ENCODE measurements around the gene GPAT2. TPM values are rescaled to one million over a fixed set of nuclear protein-coding genes. Genes with fewer than 3 reads are reported as not detected.
"Not testable (repeated sequence)": the region's sequence is repeated elsewhere in the genome, so short reads cannot be mapped to it uniquely, and the experiment has no call there.

The GPAT2 gene
- total and polyA plus RNA-seq, 2 of the 8 experiments (the other 6 are each of a cell fraction or from before 2014, with no cell fraction given) = 0.26 to 0.63 TPM

- H3K9me3 ChIP-seq (ENCODE audit: insufficient read depth in 2 of 2, low read depth in 1 of 2, low read length in 1 of 2); H3K18ac ChIP-seq (ENCODE audit: extremely low read depth, low read length); H3K79me2 ChIP-seq (ENCODE audit: control insufficient read depth in 1 of 2, insufficient read depth in 2 of 2, low read length in 2 of 2); H2BK15ac ChIP-seq (ENCODE audit: low read length); H2AFZ ChIP-seq (ENCODE audit: low read length); H4K91ac ChIP-seq (replicated peaks; ENCODE audit: insufficient read length, low read length); H3K23me2 ChIP-seq (ENCODE audit: low read depth, low read length); H4K5ac ChIP-seq (ENCODE audit: insufficient read length, low read depth, low read length); H3K4me3 ChIP-seq (ENCODE audit: extremely low read depth in 1 of 4, insufficient read depth in 2 of 4, low read depth in 3 of 4, low read length in 4 of 4); H4K8ac ChIP-seq (ENCODE audit: extremely low read depth, insufficient read depth, low read length); POLR2A ChIA-PET (ENCODE audit: partially characterized antibody); H2BK20ac ChIP-seq (ENCODE audit: low read length); H3K27ac ChIP-seq (ENCODE audit: low read depth, low read length); H3K4me1 ChIP-seq (replicated peaks in 1 of 4; ENCODE audit: control insufficient read depth in 3 of 4, insufficient read depth in 4 of 4, low read length in 3 of 4); H3K9ac ChIP-seq (replicated peaks in 1 of 4; ENCODE audit: extremely low read depth in 1 of 4, low read depth in 3 of 4, low read length in 3 of 4); H3K23ac ChIP-seq (ENCODE audit: insufficient read length); H2BK5ac ChIP-seq (ENCODE audit: low read depth, low read length); H4K20me1 ChIP-seq (replicated peaks in 1 of 2; ENCODE audit: control insufficient read depth in 1 of 2, insufficient read depth in 2 of 2, low read length in 2 of 2); H3K4ac ChIP-seq (replicated peaks; ENCODE audit: insufficient read length, low read depth, low read length); H2BK12ac ChIP-seq (ENCODE audit: low read depth, low read length); H3K27me3 ChIP-seq (replicated peaks in 1 of 4; ENCODE audit: control insufficient read depth in 3 of 4, extremely low read depth in 1 of 4, insufficient read depth in 3 of 4, low read length in 3 of 4); H2AK5ac ChIP-seq (ENCODE audit: low read depth, low read length); DNase-seq (ENCODE audit: low read depth in 1 of 2, low spot score in 2 of 2); H3K4me2 ChIP-seq (ENCODE audit: insufficient read depth in 1 of 2, low read depth in 2 of 2, low read length in 2 of 2); H3K14ac ChIP-seq (ENCODE audit: insufficient read length); FAIRE-seq; H3K36me3 ChIP-seq (ENCODE audit: control insufficient read depth in 2 of 4, insufficient read depth in 4 of 4, low read length in 3 of 4); H3K56ac ChIP-seq (replicated peaks; ENCODE audit: insufficient read length, low read depth, low read length); H2BK120ac ChIP-seq (replicated peaks; ENCODE audit: low read depth, low read length); H3K79me1 ChIP-seq (ENCODE audit: low read depth, low read length): not testable (repeated sequence)
- 87% methylated on average over 2 of the region's 2 CpGs; no CpG with 5 or more reads in 1 of the 2 experiments for WGBS, 2 experiments (ENCODE audit: extremely low coverage in 1 of 2, insufficient coverage in 1 of 2, insufficient read length in 1 of 2, insufficient replicate concordance in 2 of 2, low coverage in 1 of 2, low lambda C conversion rate in 2 of 2, missing lambda C conversion rate in 1 of 2)
- CTCF ChIA-PET (ENCODE audit: partially characterized antibody) = interaction anchor here (0.9 to 1.8 kb wide), 4 partner anchors 23 to 1523 kb away, joined by 4 to 5 read pairs (median 4); no protein-coding TSS in a partner anchor
Measured at GRCh38 chr2:96067098-96067660, 32.5 kb upstream of the GPAT2 start.

- H3K4me3 ChIP-seq (ENCODE audit: extremely low read depth in 1 of 4, insufficient read depth in 2 of 4, low read depth in 3 of 4, low read length in 4 of 4); H4K5ac ChIP-seq (ENCODE audit: insufficient read length, low read depth, low read length); H3K9ac ChIP-seq (replicated peaks in 1 of 4; ENCODE audit: extremely low read depth in 1 of 4, low read depth in 3 of 4, low read length in 3 of 4); H3K14ac ChIP-seq (ENCODE audit: insufficient read length); H3K4me2 ChIP-seq (ENCODE audit: insufficient read depth in 1 of 2, low read depth in 2 of 2, low read length in 2 of 2); H3K9me3 ChIP-seq (ENCODE audit: insufficient read depth in 2 of 2, low read depth in 1 of 2, low read length in 1 of 2); H2BK15ac ChIP-seq (ENCODE audit: low read length); H3K27me3 ChIP-seq (replicated peaks in 1 of 4; ENCODE audit: control insufficient read depth in 3 of 4, extremely low read depth in 1 of 4, insufficient read depth in 3 of 4, low read length in 3 of 4); H2AFZ ChIP-seq (ENCODE audit: low read length); CTCF ChIA-PET (ENCODE audit: partially characterized antibody); H3K79me1 ChIP-seq (ENCODE audit: low read depth, low read length); H2AK5ac ChIP-seq (ENCODE audit: low read depth, low read length); H2BK12ac ChIP-seq (ENCODE audit: low read depth, low read length); H4K20me1 ChIP-seq (replicated peaks in 1 of 2; ENCODE audit: control insufficient read depth in 1 of 2, insufficient read depth in 2 of 2, low read length in 2 of 2); H3K27ac ChIP-seq (ENCODE audit: low read depth, low read length); H3K4me1 ChIP-seq (replicated peaks in 1 of 4; ENCODE audit: control insufficient read depth in 3 of 4, insufficient read depth in 4 of 4, low read length in 3 of 4); DNase-seq (ENCODE audit: low read depth in 1 of 2, low spot score in 2 of 2); POLR2A ChIA-PET (ENCODE audit: partially characterized antibody); H2BK5ac ChIP-seq (ENCODE audit: low read depth, low read length); H3K79me2 ChIP-seq (ENCODE audit: control insufficient read depth in 1 of 2, insufficient read depth in 2 of 2, low read length in 2 of 2); H3K23ac ChIP-seq (ENCODE audit: insufficient read length); H3K36me3 ChIP-seq (ENCODE audit: control insufficient read depth in 2 of 4, insufficient read depth in 4 of 4, low read length in 3 of 4); FAIRE-seq; H3K18ac ChIP-seq (ENCODE audit: extremely low read depth, low read length); H3K23me2 ChIP-seq (ENCODE audit: low read depth, low read length); H4K8ac ChIP-seq (ENCODE audit: extremely low read depth, insufficient read depth, low read length); H2BK20ac ChIP-seq (ENCODE audit: low read length); H2BK120ac ChIP-seq (replicated peaks; ENCODE audit: low read depth, low read length); H4K91ac ChIP-seq (replicated peaks; ENCODE audit: insufficient read length, low read length); H3K56ac ChIP-seq (replicated peaks; ENCODE audit: insufficient read length, low read depth, low read length); H3K4ac ChIP-seq (replicated peaks; ENCODE audit: insufficient read length, low read depth, low read length): not testable (repeated sequence)
- 84% methylated on average over 6 of the region's 7 CpGs; no CpG with 5 or more reads in 1 of the 2 experiments for WGBS, 2 experiments (ENCODE audit: extremely low coverage in 1 of 2, insufficient coverage in 1 of 2, insufficient read length in 1 of 2, insufficient replicate concordance in 2 of 2, low coverage in 1 of 2, low lambda C conversion rate in 2 of 2, missing lambda C conversion rate in 1 of 2)
Measured at GRCh38 chr2:96066511-96066910, 31.8 kb upstream of the GPAT2 start.
